H54 (cell line): ENCODE data around the gene SOX30.

Experiments
- DNase-seq: peaks from one replicate; pipeline ENCODE4 v3.0.0; 2011; ENCODE audit warnings: low spot score, mixed read lengths; ENCODE audit not compliant: insufficient read length
- FAIRE-seq: peaks from 3 replicates; lab custom pipeline; 2011; peaks lifted over from hg19 to GRCh38; lab: Jason Lieb, UNC
- POLR2A ChIP-seq: IDR thresholded peaks from 2 replicates; pipeline ENCODE4 v1.6.1; 2011; ENCODE audit warnings: low read depth, mild to moderate bottlenecking, low read length

The SOX30 gene

DNA sequence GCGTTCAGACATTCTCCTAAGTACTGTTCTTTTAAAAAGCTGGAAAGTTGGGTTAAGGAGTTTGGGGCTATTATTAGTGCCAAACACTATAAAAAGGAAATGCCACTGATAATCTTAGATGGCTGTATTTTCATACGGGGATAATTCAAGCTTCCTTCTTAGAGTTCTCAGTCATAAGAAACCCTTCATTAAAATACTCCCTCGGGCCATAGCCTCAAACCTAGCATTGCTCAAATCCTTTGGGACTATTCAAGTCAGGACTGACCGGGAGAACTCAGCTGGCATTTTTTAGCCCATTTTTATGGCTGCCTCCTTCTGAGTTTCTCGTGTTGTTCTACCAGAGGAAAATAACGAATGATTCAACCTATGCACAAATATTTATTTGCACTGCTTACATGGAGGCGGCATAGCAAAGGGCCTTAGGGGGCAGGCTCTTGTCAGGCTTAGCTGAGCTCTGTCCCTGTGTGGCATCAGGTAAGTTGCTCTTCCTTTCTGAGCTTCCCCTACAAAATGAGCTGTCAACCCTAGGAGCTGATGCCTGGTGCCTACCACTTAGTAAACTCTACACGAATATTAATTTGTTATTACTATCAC is 43.2 kb downstream of the SOX30 start:
- FAIRE-seq (no peak), DNase-seq (no peak)
- no peak for TF ChIP-seq POLR2A

DNA sequence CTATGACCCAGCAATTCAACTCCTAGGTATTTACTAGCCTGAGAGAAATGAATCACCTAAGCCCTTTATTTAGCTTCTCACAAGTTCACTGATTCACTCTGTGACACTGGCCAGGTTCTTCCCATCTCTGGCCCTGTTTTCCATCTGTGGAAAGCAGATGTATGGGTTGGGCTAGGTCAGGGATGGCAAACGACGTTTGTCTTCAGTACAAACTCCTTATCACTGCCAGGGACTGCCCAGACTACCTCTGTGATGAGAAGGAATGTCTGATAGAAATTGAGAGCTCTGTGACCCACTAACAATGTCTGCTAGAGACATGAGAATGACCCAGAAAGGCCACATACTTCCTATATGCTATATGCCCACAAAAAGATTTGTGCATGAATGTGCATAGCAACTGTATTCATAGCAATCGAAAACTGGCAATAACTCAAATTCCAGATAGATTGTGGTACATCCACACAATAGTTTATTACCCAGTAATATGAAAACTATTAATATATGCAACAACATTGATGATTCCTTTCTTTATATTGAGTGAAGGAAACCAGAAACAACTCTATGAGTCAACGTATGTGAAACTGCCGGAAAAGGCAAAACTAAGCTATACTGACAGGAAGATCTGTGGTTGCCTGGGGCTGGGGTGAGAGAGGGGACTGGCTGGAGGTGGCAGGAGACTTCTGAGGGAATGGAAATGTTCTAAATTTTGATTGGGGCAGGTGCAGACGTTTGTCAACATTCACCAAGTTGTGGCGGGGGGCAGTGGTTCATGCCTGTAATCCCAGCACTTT is 44.7 kb downstream of the SOX30 start:
- FAIRE-seq: peak; percentile 74
- DNase-seq: peak; percentile 23
- no peak for TF ChIP-seq POLR2A

DNA sequence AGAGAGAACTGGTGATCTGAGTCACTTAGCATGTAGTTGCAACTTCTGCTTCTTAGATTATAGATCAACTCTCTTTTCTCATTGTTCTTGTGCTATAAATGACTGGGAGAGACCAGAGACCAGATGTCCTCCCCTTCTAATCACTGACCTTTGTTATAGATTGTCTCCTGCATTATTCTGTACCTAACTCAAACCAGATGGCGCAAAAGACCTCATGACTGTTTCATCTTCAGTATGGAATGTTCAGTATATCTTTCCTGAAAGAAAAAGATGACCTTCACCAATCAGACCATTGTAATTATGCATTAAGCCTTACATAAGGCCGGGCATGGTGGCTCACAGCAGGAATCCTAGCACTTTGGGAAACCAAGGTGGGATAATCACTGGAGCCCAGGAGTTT is 46.2 kb downstream of the SOX30 start:
- FAIRE-seq (no peak), DNase-seq (no peak)
- TF ChIP-seq POLR2A: no peak

DNA sequence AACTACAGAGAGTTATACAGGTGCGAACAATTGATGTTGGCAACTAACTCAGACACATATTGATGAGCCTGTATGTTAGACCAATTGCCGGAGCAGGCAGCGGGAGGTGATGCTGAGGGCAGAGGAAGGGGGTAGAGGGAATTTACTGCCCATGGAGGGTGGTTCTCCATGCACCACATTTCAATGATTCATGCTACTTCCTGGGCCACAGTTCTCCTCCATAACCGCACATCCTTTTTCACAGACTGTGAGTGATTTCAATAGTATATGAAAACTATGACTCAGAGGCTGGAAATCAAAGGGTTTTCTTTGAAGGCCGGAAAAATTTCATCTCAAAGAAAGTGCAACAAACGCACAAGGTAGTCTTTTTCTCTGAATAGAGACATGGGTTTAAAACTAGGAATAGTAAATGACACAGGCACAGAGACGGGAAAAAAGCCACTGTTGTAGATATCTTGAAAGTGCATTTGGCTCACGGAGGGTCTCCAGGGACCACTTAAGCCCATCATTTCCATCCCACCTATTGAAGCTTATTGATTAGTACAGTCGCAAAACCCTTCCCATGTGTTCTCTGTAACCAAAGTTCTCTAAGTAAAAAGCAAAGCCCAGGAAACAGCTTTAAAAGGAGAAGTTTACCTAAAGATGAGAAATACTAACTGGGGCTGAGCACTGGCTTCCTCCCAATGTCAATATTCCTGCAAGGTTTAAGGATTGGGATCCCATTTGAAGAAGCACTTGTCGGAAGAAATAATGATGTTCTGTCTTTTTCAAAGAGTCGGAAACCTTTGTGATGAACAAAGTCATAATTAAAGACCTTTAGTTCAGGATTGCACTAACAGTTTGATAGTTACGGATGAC is 48.7 kb downstream of the SOX30 start:
- DNase-seq (peak; percentile 53), FAIRE-seq (peak; percentile 94)
- no peak for TF ChIP-seq POLR2A

DNA sequence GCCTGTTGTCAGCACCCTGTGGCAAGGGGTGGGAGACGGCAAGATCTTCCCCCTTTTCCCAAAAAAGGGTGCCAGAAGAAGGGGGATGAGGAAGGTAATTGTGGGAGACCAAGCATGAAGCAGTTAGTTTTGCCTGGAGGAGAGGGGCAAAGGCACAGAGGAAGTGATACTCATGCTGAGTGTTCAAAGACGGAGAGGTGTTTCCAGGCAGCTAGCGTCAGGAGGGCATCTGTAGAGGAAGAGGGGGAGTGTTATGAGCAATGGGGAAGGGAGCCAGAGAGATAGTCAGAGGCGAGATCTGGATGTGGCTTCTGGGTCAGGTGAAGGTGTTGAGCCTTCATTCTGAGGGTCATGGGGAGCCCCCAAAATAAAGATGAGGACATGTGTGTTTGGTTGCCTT is 49.7 kb downstream of the SOX30 start:
- peak; percentile 70 for FAIRE-seq
- DNase-seq: peak; percentile 16
- TF ChIP-seq POLR2A: no peak

DNA sequence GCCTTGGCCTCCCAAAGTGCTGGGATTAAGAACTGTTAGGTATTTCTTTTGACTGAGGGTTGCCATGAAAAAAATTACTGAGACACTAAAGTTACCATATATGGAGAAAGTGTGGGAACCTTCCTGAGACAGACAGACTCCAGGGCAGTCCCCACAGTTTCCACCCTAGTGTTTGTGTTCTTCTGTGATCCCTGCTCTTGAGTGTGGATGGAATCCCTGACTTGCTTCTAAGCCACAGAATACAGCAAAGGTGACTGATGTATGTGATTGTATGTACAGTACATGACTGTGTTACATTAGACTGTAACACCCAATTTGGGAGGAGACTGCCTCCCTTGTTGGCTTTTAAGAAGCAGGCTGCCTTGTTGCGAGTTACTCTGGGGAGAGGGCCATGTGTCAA is 52.0 kb downstream of the SOX30 start:
- FAIRE-seq: no peak
- DNase-seq: no peak
- TF ChIP-seq POLR2A: no peak

DNA sequence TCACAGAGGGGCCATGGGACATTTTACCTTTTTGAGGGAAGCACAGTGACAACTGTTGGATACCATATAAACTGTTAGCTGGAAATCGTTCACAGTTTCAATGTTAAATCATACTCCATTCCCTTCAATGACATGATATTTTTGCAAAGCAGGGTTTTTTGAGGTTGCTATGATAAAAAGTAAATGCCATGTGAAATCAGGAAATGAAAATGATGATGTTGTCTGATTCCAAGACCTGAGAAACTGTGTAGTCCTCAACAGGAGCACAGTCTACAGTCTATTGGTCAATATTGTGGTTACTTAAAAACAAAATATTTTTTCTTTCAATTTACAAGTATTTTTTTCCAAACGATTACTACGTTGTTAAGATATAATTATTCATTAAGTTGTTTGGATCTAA is 52.7 kb downstream of the SOX30 start:
- FAIRE-seq (no peak), DNase-seq (no peak)
- no peak for TF ChIP-seq POLR2A

DNA sequence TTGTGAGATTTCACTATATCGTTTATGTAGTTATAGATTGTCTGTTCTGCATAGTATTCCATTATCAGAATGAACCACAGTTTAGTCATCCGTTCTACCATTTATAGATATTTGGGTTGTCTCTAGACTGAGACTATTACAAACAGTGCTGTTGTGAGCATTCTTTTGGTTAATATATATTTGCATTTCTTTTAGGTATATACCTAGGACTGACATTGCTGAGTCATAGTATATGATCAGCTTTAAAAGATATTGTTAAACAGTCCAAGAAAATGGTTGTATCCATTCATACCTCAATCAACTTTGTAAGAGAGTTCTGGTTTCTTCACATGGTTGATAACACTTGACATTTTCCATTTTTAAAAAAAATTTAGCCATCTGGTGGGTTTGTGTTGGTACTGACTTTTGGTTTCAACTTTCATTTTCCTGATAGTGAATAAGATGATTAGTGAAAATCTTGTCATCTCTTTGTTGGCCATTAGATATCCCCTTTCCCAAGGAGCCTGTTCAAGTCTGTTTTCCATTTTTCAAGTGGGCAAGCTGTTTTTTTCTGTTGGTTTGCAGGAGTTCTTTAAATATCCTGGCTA is 53.8 kb downstream of the SOX30 start:
- no peak for DNase-seq
- no peak for FAIRE-seq
- TF ChIP-seq POLR2A: no peak

DNA sequence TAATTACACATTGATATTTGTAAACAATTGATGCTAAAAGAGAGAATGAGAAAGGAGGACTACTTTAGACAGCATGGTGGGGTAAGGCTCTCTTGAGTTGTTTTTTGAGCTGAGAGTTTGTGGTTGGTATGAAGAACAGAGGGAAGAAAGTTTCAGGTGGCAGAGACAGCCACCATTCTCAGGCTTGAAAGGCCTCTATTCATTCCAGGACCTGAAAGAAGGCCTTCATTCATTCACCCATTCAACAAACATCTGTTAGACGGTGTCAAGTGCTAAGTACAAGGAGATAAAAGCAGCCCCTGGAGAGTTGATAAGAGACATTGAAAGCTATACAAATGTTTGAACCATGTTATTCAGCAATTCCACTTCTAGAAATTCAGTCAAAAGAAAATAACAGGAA is 55.0 kb downstream of the SOX30 start:
- no peak for DNase-seq
- TF ChIP-seq POLR2A: no peak
- FAIRE-seq: no peak

DNA sequence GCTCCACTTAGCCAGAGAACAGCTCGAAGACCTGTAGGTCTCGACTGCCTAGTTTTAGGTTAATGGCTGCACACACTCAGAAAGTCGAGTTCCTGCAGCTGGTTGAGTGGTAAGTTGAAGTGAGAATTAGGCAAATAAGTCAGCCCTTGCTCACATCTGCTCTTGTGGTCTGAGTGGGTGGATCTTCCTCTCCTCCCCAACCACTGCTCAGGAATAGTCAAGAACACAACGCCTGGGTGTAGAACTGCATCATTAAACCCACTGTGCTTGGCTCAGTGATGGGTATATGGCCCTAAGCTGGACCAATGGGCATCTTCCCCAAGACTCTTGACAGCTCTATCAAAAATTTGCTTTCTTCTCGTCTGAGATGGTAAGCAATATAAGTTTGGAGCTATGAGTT is 55.8 kb downstream of the SOX30 start:
- TF ChIP-seq POLR2A: no peak
- FAIRE-seq (no peak), DNase-seq (no peak)

DNA sequence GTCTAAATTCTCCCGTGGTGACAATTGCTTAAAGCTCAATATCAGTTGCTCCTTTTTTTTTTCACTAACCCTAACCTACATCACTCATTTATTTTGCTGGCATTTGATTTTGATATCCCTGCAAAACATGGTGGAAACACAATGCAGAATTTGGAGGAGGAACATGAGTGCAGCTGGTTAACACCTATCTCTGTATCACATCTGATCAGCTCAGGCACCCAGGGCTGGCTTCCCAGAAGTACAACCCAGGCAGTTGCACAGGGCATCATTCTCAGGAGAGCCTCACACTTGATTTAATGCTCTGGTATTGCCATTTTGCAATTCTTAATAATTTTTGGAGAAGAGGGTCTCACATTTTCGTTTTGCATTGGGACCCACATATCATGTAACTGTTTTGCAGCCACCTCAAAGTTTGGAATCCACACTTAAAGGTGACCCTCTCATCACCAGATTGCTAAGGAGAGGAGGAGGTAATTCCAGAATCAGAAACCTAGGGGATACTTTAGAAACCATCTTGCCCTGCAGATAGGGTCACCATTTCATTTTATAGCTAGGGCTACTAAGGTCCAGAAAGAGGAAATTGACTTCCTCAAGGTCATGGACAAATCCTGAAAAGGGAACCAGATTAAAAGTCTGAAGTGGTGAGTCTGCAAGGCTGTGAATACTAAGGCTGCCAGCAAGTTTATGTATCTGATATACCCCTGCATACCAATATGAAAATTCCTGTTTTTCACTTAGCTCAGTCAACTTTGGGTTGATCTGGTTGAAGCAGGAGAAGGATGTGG is 57.4 kb downstream of the SOX30 start:
- DNase-seq (no peak), FAIRE-seq (no peak)
- no peak for TF ChIP-seq POLR2A

DNA sequence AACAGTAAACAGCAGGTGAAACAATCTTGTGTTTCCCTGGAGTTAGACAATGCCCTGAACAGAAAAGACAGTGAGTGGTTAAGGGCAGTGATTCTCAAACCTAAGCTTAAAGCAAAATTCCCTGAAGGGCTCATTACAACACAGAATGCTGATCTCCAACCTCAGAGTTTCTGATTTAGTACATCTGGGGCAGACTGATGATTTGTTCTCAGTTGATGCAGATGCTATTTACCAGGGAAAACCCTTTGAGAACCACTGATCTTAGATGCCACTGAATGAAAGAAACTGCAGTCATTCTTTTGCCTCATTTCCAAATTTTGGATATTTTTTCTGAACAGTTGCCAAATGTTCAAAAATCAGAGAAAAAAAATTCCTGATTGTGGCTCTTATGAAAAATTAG is 58.0 kb downstream of the SOX30 start:
- FAIRE-seq: peak; percentile 62
- TF ChIP-seq POLR2A: no peak
- no peak for DNase-seq

DNA sequence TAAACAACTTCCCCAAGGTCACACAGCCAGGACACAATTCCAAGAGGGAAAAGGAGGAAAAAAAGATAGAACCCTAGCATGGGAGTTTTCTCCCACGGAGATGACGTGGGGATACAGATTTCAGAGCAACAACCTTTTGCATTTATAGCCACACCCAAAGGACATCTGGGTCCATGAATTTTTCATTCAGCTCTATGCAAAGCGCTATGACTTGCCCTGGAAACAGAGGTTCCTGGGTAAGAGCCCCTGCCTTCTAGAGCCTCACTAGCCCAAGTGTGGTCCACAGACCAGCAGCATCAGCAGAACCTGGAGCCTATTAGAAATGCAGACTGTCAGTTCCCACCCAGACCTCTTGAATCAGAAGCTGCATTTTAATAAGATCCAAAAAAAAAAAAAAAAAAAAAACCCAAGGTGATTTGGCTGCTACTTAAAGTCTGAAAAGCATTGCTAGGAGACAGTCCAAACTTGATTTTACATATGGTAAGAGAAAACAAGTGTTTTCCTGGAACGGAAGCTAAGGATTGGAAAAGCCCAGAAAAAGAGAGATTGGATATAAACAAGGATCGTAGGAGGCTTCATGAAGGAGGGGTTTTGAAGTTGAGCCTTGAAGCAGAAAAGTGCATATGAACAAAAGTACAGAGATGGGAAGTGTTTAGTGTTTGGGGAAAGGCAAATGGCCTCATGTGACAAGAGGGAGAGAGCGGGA is 59.0 kb downstream of the SOX30 start:
- DNase-seq (no peak), FAIRE-seq (no peak)
- no peak for TF ChIP-seq POLR2A
